ENCODE data around the gene ADCY7.

- TF ChIP-seq, protein P1, sequence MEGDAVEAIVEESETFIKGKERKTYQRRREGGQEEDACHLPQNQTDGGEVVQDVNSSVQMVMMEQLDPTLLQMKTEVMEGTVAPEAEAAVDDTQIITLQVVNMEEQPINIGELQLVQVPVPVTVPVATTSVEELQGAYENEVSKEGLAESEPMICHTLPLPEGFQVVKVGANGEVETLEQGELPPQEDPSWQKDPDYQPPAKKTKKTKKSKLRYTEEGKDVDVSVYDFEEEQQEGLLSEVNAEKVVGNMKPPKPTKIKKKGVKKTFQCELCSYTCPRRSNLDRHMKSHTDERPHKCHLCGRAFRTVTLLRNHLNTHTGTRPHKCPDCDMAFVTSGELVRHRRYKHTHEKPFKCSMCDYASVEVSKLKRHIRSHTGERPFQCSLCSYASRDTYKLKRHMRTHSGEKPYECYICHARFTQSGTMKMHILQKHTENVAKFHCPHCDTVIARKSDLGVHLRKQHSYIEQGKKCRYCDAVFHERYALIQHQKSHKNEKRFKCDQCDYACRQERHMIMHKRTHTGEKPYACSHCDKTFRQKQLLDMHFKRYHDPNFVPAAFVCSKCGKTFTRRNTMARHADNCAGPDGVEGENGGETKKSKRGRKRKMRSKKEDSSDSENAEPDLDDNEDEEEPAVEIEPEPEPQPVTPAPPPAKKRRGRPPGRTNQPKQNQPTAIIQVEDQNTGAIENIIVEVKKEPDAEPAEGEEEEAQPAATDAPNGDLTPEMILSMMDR (conservative IDR thresholded peaks at IDR 0.05) = no peak
- no peak for TF ChIP-seq ZFX (IDR thresholded peaks at IDR 0.05)
Observed at GRCh38 chr16:50306287-50306686, 39.9 kb downstream of the ADCY7 start.

Data from C4-2B (cell line).